Measurements from ENCODE around the gene NAT14.
"Not testable (repeated sequence)": the region's sequence is repeated elsewhere in the genome, so short reads cannot be mapped to it uniquely, and the experiment has no call there.

NAT14 gene

DNA sequence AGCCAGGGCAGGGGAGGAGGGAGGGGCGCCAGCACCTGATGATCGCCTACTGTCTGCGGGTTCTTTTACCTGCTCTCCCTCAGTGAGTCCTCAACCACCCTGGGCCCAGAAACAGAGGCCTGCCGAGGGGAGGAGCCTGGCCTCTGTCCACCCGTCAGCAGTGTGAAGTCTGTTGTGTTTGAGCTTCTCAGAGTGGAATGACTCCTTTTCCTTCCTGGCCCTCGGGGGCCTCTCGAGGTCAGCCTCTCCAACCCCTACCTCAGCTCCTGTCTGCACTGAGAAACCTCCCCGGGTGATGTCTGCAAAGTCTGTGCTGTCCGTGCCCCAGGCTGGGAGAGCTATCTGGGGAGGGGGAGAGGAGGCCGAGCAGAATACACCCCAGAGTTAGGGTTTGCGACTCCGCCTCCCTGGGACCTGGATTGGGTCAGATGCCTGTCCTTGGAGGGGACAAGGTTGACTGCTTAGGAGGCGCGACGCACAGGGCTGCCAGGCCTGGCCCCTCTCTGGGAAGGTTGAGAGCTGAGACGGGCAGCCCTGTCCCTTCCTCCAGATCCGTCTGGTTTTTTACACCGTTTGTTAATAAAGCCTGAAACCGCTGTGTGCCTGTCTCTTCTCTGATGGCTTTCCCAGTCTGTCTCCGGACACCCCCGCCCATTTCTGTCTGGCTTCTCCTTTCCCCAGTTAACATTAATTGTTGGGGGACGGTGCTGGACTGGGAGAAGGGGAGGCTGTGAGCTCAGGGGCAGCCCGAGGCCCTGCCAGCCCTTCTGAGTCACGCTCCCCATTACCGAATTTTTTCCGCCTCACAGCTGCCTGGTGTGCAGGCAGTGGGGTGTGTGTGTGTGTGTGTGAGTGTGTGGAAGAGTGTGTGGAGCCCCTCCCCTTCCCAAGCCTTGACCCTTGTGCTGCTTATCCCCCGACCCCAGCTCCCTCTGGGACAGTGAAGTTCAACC is 2.3 kb downstream of the NAT14 start:
- DNase-seq (ENCODE audit: low read depth in 3 of 3) = peak in 2 of 3 experiments; percentile 26 to 72

DNA sequence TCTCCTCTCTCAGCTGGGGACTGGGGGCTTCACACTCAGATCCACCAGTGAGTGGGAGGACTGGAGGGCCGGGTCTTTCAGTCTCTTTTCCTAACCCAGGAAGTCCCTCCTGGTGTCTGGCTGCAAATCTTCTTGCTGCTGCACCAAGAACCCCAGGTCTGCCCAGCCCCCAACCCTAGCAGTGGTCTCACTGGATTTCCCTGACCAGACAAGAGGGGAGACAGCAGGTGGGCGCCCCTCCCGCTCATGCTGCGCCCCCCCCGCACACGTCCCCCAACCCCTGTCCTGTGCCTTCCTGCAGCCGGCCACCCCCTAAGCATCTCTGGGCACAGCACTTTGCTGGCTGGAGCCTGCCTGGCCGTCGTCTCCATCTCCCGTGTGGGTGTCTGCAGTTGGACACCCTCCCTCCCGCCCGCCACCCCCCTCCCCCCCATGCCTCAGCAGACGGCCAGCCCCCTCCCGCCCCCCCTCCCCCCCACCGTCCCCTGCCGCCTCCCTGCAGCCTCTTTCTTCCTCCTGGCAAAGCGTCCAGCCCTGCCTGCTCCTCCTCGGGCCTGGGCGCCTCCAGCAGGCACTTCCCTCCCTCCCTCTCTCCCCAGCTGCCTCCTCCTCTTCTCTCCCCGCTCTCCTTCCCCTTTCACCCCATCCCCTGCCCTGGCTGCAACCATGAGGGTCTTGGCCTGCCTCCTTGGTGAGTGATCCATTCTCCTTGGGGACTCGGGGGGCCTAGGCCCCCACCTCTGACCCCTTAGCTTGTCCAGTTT is 3.1 kb downstream of the NAT14 start, which contains the start of gene SSC5D:
Gene SSC5D, plus strand, starts transcription at position 513 of the 764 bp plus-strand sequence. Its CDS starts 154 bp downstream, at position 667.
- DNase-seq (ENCODE audit: low read depth in 3 of 3) = no peak

DNA sequence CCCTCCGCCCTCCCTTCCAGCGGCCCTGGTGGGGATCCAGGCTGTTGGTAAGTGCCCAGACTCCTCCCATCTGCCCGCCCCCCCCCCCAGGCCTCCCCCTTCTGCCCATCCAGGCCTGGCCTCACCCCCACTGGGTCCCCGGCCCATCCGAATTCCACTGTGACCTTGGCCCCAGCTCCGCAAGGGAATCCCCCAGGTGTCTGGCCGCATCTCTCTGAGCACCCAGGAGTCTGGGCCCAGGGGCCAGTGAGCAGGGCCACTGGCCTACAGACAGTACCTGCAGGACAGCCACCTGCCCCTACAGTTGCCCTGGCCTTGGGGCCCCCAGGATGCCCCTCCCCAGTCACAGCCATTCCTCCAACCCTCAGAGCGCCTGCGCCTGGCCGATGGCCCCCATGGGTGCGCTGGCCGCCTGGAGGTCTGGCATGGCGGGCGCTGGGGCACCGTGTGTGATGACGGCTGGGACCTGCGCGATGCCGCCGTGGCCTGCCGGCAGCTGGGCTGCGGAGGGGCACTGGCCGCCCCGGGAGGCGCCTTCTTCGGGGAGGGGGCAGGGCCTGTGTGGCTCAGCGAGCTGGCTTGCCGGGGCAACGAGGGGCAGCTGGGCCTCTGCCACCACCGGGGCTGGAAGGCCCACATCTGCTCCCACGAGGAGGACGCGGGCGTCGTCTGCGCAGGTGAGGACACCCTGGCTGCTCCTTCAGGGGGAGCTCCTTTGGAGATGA is 4.2 kb downstream of the NAT14 start:
- no peak for DNase-seq (ENCODE audit: low read depth in 3 of 3)

DNA sequence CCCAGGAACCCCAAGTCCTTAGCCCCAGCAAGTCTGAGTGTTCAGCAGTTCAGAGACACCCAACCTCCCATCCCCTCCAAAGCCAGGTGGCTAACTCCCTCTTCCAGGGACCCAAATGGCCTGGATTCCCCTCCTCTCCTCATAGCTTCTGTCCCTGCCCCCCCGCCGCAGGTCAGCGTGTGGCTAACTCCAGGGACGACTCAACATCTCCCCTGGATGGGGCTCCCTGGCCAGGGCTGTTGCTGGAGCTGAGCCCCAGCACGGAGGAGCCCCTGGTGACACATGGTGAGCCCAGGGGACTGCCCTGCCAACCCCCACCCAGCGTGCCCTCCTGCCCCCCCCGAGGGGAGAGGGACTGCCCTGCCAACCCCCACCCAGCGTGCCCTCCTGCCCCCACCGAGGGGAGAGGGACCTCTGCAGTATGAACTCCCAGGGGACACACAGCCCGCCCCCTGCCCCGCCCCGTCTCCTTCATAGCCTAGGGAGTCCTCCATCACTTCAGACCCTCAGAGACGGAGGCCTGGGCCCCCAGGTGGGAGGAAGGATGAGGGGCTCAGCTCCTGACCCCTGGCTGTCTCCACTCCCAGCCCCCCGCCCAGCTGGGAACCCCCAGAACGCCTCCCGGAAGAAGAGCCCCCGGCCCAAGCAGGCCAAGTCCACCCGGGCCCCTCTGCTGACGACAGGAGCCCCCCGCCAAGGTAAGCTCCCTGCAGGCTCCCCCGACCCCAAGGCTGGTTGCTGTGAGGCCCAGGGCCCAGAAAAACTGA is 4.9 kb downstream of the NAT14 start:
- DNase-seq (ENCODE audit: low read depth in 3 of 3) = no peak

DNA sequence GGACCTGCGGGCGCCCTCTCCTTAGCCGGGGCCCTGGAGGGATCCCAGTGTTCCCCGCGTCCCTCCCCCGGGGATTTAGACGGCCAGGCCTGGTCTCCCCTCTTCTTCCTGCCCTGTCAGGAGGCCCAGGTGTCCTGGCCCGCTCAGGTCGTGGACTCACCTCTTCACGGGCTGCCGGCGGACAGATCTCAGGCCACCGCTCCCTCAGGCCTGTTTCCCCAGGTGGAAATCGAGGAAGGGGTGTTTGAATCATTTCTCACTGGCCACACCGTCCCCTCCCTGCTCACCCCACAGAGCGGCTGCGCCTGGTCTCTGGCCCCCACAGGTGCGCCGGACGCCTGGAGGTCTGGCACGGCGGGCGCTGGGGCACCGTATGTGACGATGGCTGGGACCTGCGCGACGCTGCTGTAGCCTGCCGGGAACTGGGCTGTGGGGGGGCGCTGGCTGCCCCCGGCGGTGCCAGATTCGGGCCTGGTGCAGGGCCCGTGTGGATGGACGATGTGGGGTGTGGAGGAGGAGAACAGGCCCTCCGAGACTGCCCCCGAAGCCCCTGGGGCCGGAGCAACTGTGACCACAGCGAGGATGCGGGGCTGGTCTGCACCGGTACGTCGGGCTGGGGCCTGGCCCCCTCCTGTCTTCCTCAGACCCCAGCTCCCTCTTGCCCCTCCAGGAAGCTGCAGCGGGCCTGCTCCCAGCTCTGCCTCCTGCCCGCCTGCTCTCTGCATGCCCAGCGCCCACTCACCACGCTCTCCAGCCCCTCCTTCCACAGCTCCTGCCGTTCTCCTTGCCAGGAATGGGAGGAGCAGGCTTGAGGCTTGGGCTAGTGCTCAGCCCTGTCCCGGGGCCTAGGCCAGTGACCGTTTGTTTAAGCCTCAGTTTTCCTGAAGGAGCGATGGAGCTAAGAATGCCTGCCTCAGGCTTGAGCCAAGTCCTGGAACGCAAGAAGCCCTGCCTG is 5.8 kb downstream of the NAT14 start:
- no peak for DNase-seq (ENCODE audit: low read depth in 3 of 3)

DNA sequence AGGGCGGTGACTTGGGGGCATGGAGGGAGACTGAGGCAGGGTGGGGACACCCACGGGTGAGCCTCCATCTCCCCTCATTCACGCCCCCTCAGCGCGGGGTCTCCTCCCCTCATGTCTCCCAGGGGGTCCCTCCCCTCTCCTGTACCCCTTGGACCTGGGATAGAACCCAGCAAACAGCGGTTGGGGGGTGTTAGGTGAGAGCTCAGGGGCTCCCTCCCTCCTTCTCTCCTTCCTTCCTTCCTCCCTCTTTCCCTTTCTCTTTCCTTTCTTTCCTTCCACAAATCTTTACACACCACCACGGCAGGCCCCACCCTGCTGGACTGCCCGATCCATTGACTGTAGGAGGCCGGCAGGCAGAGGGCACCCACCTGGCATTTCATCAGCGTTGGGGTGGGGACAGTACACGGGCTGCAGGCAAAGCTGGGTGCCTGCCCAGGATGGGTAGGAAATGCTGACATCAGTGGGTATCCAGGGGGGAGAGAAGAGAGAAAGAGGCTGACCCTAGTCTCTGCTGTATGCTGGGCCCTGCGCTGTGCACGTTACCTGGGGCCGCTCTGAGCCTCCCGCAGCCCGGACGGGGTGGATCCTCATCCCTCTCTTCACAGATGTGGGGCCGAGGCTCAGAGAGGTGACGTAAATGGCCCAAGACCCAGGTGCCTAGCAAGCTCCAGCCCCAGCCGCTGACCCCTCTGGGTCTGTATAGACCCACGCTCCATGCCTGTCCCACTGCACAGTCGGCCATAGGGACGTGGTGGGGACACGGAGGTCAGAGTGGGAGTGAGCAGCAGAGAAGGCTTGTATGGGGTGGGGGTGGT is 6.8 kb downstream of the NAT14 start:
- DNase-seq (ENCODE audit: low read depth in 3 of 3) = no peak

DNA sequence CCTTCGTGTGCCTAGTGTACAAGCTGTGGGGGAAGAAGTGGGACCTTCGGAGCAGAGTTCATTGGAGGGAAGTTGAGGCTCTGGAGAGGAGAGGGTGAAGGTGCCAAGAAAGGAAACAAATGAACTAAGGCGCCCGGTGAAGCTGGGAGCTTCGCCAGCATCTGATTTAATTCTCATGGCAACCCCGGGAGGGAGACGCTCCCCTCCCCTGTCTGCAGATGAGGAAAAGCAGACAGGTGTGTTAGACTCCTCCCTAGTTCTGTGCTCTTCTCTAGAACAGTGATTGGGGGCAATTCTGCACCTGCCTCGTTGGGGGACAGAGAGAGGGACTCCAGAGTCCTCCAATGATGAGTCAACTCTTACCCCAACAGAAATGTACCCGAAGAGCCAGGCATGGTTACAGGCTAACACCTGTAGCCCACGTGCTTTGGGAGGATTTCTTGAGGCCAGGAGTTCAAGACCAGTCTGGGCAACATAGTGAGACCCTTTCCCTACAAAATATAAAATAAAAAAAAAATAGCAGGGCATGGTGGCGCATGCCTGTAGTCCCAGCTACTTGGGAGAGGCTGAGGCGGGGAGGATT is 7.5 kb downstream of the NAT14 start:
- DNase-seq (ENCODE audit: low read depth in 3 of 3) = no peak

DNA sequence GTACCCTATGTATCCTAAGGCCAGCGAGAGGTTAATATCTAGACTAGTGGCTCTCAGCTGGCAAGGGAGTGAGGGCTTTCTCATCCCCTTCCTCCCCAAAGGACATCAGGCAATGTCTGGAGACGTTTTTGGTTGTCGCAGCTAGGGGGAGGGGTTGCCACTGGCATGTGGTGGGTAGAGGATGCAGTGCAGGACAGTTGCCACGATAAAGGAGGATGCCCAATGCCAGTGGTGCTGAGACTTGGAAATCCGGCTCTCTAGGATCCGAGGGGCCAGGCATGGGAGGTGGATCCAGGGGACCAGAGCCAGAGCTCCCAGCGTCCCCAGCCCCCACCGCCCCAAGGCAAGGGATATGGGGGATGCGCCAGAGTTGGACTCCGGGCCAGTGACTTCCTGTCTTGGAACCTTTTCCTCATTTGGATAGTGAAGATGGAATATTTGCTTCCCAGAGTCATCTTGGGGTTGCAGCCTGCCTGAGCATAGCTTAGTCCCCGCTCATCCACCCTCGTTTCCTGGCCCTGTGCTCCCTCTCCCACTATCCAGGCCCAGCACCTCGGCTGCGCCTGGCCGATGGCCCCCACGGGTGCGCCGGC is 8.2 kb downstream of the NAT14 start:
- DNase-seq (ENCODE audit: low read depth in 3 of 3) = no peak

DNA sequence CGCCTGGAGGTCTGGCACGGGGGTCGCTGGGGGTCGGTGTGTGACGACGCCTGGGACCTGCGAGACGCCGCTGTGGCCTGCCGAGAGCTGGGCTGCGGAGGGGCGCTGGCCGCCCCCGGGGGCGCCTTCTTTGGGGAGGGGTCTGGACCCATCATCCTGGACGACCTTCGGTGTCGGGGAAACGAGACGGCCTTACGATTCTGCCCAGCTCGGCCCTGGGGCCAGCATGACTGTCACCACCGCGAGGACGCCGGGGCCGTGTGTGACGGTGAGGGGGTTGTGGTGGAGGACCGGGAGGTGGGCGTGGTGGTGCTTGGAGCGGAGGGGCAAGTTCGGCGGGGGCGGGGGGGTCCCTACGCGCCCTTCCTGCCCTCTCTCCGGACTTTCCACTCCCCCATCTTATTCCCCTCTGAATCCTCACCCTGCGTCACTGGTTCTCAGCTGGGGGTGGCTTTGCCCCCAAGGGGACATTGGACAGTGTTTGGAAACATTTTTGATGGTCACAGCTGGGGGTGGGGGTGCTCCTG is 8.7 kb downstream of the NAT14 start:
- DNase-seq (ENCODE audit: low read depth in 3 of 3) = no peak

DNA sequence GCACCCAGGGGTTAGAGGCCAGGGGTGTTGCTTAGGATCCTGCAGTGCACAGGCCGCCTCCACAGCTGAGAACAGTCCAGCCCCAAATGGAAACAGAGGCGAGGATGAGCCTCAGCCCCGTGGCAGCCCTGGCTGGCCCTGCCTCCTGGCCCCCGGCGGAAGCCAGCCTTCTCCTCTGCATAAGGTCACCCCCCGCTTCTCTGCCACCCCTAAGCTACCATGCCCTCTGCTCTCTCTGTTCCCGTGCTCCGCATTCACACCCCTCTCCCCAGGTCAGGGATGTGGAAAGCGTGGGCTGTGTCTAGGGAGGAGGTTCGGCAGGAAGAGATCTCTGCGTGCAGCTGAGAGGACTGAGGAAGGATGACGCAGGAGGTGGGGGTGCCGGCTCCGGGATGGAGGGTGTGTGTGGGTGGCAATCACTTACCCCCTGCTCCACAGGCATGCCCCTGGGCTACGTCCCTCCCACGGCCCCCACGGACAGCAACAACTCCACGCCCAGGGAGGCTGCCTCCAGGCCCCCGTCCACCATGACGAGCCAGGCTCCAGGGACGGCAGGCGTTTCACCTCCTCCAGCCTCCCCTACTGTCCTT is 9.3 kb downstream of the NAT14 start:
- DNase-seq (ENCODE audit: low read depth in 3 of 3) = no peak

DNA sequence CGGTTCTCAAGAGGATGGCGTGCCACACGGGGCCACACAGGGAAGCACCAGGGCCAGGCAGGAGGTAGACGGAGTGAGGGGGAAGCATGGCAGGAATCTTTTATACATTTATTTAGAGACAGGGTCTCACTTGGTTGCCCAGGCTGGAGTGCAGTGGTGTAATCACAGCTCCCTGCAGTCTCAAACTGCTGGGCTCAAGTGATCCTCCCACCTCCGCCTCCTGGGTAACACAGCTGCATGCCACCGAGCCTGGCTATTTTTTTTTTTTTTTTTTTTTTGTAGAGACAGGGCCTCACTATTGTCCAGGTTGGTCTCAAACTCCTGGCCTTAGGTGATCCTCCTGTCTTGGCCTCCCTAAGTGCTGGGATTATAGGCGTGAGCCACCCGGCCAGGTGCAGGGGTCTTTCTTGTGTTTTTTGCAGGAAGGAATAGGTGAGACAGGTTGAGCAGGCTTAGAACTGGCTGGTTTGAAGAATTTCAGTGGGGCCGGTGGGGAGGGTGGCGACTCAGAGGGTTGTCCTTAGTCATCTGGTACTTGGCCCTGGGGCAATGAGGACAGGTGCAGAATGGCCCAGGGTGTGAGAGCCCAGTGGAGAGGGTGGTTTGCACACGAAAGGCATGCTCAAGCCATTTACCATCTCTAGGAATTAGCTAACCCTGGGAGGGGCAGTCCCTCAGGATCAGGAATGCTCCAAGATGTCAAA is 10.8 kb downstream of the NAT14 start:
- no peak for DNase-seq (ENCODE audit: low read depth in 3 of 3)

DNA sequence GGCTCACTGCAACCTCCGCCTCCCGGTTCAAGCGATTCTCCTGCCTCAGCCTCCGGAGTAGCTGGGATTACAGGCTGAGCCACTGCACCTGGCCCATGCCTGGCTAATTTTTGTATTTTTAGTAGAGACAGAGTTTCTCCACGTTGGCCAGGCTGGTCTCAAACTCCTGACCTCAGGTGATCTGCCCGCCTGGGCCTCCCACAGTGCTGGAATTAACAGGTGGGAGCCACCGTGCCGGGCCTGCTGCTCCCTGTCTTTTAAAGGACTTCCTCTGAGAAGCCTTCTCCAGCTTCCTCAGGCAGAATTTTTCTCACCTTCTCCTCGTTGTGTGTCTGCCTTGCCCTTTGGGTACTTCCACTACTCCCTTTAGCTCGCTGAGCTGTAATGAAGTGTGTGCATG is 11.8 kb downstream of the NAT14 start:
- not testable (repeated sequence) for DNase-seq (ENCODE audit: low read depth in 3 of 3)

DNA sequence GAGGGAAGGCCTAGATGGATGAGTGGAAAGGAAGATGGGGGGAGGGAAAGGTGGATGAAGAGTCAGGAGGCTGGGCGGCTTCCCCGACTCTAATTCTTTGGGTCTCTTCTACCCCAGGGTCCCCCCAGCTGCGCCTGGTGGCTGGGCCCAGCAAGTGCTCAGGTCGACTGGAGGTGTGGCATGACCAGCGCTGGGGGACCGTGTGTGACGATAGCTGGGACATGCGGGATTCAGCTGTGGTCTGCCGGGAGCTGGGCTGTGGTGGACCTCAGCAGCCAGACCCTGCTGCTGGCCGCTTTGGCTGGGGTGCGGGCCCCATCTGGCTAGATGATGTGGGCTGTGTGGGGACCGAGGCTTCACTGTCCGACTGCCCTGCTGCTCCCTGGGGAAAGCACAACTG is 12.8 kb downstream of the NAT14 start:
- no peak for DNase-seq (ENCODE audit: low read depth in 3 of 3)

DNA sequence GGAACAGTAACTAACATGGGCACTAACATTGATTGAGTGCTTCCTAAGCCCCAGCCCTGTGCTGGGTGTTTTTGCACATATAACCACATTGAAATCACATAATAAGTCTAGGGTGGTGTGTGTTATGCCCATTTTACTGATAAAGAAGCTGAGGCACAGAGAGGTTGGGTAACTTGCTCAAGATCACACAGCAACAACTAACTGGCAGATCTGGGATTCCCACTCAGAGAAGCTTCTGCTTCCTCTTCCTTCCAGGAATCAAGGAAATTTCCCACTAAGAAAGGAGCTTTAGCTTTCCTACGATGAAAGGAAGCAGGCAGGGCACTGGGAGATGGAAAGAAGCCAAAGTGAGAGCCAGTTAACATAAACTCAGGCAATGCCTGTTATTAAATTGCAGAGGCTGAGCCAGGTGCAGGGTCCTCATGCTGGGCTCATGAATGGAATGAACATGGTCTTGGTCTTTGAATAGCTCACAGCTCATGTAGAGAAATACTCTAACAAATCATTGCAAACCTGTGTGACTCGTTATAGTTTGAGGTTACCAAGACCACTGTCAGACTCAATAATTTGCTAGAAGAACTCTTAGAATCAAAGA is 13.4 kb downstream of the NAT14 start:
- no peak for DNase-seq (ENCODE audit: low read depth in 3 of 3)

DNA sequence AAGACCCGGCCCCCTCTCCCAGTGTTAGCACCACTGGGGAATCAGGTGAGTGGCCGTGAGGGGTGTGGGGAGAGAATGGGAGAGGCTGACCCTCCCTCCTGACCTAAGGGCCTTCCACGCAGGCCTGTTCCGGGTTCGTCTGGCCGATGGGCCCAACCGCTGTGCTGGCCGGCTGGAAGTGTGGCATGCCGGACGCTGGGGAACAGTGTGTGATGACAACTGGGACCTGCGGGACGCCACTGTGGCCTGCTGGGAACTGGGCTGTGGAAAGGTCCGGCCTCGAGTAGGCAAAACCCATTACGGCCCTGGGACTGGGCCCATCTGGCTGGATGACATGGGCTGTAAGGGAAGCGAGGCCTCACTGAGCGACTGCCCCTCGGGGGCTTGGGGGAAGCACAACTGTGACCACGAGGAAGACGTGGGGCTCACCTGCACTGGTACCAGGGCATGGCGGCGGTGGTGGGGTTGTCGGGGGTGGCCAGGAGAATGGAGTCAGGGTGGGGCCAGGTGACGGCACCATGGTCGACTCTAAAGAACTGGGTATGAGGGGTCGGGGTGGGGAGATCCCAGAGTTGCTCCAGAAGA is 15.5 kb downstream of the NAT14 start:
- no peak for DNase-seq (ENCODE audit: low read depth in 3 of 3)

DNA sequence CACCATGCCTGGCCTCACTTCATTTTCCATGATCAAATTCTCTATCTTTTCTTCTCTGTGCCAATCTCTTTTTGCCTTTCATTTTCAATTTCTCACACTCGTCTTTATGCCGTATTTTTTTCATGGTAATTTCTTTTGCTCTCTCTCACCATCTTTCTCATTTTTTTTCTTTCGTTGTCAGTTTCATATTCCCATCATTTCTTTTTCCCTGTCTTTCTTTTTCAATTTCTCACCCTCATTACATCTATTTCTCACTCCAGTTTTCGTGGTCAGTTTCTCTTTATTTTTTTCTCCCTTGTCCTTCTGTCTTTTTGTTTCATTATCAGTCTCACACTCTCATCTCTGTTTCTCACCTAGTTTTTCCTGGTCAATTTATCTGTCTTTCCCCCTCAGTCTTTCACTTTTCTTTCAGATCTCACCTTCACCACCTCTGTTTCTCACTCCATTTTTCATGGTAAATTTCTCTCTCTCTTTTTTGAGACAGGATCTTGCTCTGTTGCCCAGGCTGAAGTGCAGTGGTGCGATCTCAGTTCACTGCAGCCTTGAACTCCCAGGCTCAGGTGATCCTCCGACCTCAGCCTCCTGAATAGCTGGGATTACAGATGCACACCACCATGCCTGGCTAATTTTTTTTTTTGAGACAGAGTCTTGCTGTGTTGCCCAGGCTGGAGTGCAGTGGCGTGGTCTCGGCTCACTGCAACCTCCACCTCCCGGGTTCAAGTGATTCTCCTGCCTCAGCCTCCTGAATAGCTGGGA is 17.4 kb downstream of the NAT14 start:
- DNase-seq (ENCODE audit: low read depth in 3 of 3) = no peak

Measured in stimulated activated CD4-positive, alpha-beta T cell treated with anti-CD3 and anti-CD28 coated beads, TNF-alpha, amount 100 ng/mL, for 24 hours (primary cell).